Fibroblast of peridontal ligament (primary cell): ENCODE data around the gene APIP.

ENCODE experiments used
- DNase-seq: peaks from one replicate; pipeline ENCODE4 v3.0.0-alpha.2; 2010; ENCODE audit errors: extremely low read depth

The APIP gene

GRCh38 chr11:34840736-34841386 is 75.3 kb downstream of the APIP start:
- DNase-seq = no peak

- DNase-seq = no peak
These were observed 76.2 kb downstream of the APIP start for GRCh38 chr11:34839969-34840368.

- no peak for DNase-seq
These were observed 79.0 kb downstream of the APIP start for GRCh38 chr11:34836958-34837856.

GRCh38 chr11:34833602-34834001 is 82.6 kb downstream of the APIP start:
- no peak for DNase-seq
